ENCODE measurements around the gene COL9A3.

Gene COL9A3

GRCh38 chr20:62808211-62808865 lies 8.5 kb upstream of the COL9A3 start:
- Histone ChIP-seq H3K27me3 (no peaks in the 10 kb centered on the region), H3K4me3 (ENCODE audit: low read depth in 1 of 2, low read length in 1 of 2) (peak overlapping the region in 1 of 2 experiments; percentile 7), H3K4me1 (ENCODE audit: control insufficient read depth in 1 of 2, insufficient read depth in 1 of 2, low read depth in 1 of 2, low read length in 1 of 2) (peaks cover 38 to 44% of the 10 kb centered on the region in 2 experiments), H3K36me3 (peaks cover 72% of the 10 kb centered on the region), H3K9me3 (no peaks in the 10 kb centered on the region), H3K27ac (peak overlapping the region; percentile 94)
- TF ChIP-seq, protein P1, sequence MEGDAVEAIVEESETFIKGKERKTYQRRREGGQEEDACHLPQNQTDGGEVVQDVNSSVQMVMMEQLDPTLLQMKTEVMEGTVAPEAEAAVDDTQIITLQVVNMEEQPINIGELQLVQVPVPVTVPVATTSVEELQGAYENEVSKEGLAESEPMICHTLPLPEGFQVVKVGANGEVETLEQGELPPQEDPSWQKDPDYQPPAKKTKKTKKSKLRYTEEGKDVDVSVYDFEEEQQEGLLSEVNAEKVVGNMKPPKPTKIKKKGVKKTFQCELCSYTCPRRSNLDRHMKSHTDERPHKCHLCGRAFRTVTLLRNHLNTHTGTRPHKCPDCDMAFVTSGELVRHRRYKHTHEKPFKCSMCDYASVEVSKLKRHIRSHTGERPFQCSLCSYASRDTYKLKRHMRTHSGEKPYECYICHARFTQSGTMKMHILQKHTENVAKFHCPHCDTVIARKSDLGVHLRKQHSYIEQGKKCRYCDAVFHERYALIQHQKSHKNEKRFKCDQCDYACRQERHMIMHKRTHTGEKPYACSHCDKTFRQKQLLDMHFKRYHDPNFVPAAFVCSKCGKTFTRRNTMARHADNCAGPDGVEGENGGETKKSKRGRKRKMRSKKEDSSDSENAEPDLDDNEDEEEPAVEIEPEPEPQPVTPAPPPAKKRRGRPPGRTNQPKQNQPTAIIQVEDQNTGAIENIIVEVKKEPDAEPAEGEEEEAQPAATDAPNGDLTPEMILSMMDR (IDR thresholded peaks at IDR 0.05): peak; percentile 97

DNA sequence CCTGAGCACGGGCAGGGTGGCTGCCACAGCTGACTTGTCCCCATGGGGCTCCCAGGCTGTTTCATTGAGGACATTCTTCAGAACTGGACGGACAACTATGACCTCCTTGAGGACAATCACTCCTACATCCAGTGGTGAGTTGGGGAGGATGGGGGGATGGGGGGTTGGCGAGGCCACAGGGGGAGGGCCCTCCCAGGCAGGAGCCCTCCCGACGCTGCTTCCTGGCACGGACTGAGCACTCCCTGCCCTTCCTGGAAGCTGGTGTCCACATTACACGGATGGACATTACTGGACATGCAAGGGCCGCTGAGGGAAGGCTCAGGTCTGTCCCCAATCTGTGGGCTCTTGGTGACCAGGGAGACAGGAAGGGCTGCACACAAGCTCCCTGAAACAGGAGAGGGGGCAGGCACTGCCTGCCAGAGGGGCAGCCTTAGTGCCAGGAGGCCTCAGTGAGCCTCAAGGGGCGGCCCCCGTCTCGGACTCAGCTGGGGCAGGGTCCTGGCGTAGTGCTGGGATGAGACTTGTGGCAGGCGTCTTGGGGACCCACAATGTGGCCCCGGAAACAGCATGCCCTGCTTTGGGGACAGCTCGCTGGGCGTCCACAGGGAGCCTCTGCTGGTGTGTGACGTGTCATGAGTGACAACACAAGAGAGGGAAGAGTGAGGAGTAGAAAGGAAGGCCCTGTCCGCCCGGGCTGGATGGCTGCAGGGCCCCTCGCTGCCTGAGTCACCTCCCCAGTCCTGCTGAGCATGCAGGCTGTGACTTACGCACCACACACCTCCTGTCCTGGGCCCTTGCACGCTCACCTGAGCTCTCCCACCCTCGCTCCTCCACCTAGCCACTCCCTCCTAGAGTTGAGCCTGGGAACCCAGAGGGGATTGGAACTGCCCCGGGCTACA lies 7.1 kb upstream of the COL9A3 start:
- Histone ChIP-seq H3K27me3 (peaks cover 9% of the 10 kb centered on the region), H3K4me1 (ENCODE audit: control insufficient read depth in 1 of 2, insufficient read depth in 1 of 2, low read depth in 1 of 2, low read length in 1 of 2) (peaks cover 28 to 32% of the 10 kb centered on the region in 2 experiments), H3K4me3 (ENCODE audit: low read depth in 1 of 2, low read length in 1 of 2) (no peak overlapping the region), H3K9me3 (no peaks in the 10 kb centered on the region), H3K36me3 (peaks cover 81% of the 10 kb centered on the region), H3K27ac (no peak overlapping the region)
- TF ChIP-seq, protein P1 (IDR thresholded peaks at IDR 0.05): no peak

- H3K27me3 ChIP-seq: peaks cover 25% of the 10 kb centered on the region
- H3K4me3 ChIP-seq (ENCODE audit: low read depth in 1 of 2, low read length in 1 of 2): no peak overlapping the region
- H3K9me3 ChIP-seq: no peaks in the 10 kb centered on the region
- peaks cover 18 to 30% of the 10 kb centered on the region in 2 experiments for H3K4me1 ChIP-seq (ENCODE audit: control insufficient read depth in 1 of 2, insufficient read depth in 1 of 2, low read depth in 1 of 2, low read length in 1 of 2)
- H3K36me3 ChIP-seq: peaks cover 79% of the 10 kb centered on the region
- TF ChIP-seq, protein P1 (IDR thresholded peaks at IDR 0.05): no peak
- no peak overlapping the region for H3K27ac ChIP-seq
Measured at GRCh38 chr20:62811320-62811719, 5.5 kb upstream of the COL9A3 start.

GRCh38 chr20:62811720-62812119 lies 5.1 kb upstream of the COL9A3 start:
- no peak overlapping the region for H3K27ac ChIP-seq
- TF ChIP-seq, protein P1 (IDR thresholded peaks at IDR 0.05): no peak
- H3K27me3 ChIP-seq: peaks cover 29% of the 10 kb centered on the region
- peaks cover 75% of the 10 kb centered on the region for H3K36me3 ChIP-seq
- H3K4me1 ChIP-seq (ENCODE audit: control insufficient read depth in 1 of 2, insufficient read depth in 1 of 2, low read depth in 1 of 2, low read length in 1 of 2): peaks cover 14 to 30% of the 10 kb centered on the region in 2 experiments
- H3K9me3 ChIP-seq: no peaks in the 10 kb centered on the region
- no peak overlapping the region for H3K4me3 ChIP-seq (ENCODE audit: low read depth in 1 of 2, low read length in 1 of 2)

DNA sequence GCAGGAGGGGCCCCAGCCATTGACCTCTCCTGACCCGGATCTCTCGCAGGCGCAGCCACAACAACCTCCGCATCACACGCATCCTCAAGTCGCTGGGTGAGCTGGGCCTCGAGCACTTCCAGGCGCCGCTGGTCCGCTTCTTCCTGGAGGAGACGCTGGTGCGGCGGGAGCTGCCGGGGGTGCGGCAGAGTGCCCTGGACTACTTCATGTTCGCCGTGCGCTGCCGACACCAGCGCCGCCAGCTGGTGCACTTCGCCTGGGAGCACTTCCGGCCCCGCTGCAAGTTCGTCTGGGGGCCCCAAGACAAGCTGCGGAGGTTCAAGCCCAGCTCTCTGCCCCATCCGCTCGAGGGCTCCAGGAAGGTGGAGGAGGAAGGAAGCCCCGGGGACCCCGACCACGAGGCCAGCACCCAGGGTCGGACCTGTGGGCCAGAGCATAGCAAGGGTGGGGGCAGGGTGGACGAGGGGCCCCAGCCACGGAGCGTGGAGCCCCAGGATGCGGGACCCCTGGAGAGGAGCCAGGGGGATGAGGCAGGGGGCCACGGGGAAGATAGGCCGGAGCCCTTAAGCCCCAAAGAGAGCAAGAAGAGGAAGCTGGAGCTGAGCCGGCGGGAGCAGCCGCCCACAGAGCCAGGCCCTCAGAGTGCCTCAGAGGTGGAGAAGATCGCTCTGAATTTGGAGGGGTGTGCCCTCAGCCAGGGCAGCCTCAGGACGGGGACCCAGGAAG lies 4.5 kb upstream of the COL9A3 start:
- TF ChIP-seq, protein P1 (IDR thresholded peaks at IDR 0.05): no peak
- H3K9me3 ChIP-seq: no peaks in the 10 kb centered on the region
- H3K27me3 ChIP-seq: peaks cover 35% of the 10 kb centered on the region
- no peak overlapping the region for H3K27ac ChIP-seq
- H3K4me1 ChIP-seq (ENCODE audit: control insufficient read depth in 1 of 2, insufficient read depth in 1 of 2, low read depth in 1 of 2, low read length in 1 of 2): peaks cover 7 to 29% of the 10 kb centered on the region in 2 experiments
- H3K36me3 ChIP-seq: peaks cover 69% of the 10 kb centered on the region
- H3K4me3 ChIP-seq (ENCODE audit: low read depth in 1 of 2, low read length in 1 of 2): no peak overlapping the region

All from neutrophil (primary cell).